ENCODE results near the gene ARHGEF17. TPM values are rescaled to one million over a fixed set of nuclear protein-coding genes. Genes with fewer than 3 reads are reported as not detected.

The ARHGEF17 gene
- total and polyA plus RNA-seq, 2 of the 13 experiments (the other 11 are each of a cell fraction or from before 2014, with no cell fraction given): 10.7 to 28.8 TPM

GRCh38 chr11:73376803-73377629, 68.9 kb downstream of the ARHGEF17 start (continued):
- TF ChIP-seq ZBTB14 (CRISPR knock-in tag; IDR thresholded peaks at IDR 0.05) (no peak), IRF9 (CRISPR knock-in tag; IDR thresholded peaks at IDR 0.05; ENCODE audit: borderline replicate concordance) (no peak), ZNF121 (CRISPR knock-in tag; IDR thresholded peaks at IDR 0.05) (no peak), SRSF4 (IDR thresholded peaks at IDR 0.05; ENCODE audit: low read depth, low read length, poor library complexity, severe bottlenecking) (no peak), NFATC3 (CRISPR knock-in tag; IDR thresholded peaks at IDR 0.05) (no peak), SKI (IDR thresholded peaks at IDR 0.05; ENCODE audit: partially characterized antibody) (no peak), ZNF678 (CRISPR knock-in tag; IDR thresholded peaks at IDR 0.05) (no peak), TRIM24 (CRISPR knock-in tag; IDR thresholded peaks at IDR 0.05) (no peak), MTF2 (CRISPR knock-in tag; IDR thresholded peaks at IDR 0.05; ENCODE audit: borderline replicate concordance) (no peak), ZNF569 (CRISPR knock-in tag; IDR thresholded peaks at IDR 0.05; ENCODE audit: borderline replicate concordance) (no peak), ELF4 (CRISPR knock-in tag; IDR thresholded peaks at IDR 0.05; ENCODE audit: borderline replicate concordance) (no peak), ARID3A (IDR thresholded peaks at IDR 0.05; ENCODE audit: low read depth, low read length) (no peak), PHF8 (CRISPR knock-in tag; IDR thresholded peaks at IDR 0.05) (no peak; the same call in 1 of the 2 replicates), ZNF18 (CRISPR knock-in tag; IDR thresholded peaks at IDR 0.05; ENCODE audit: insufficient replicate concordance) (peak; percentile 48), ZBTB3 (CRISPR knock-in tag; IDR thresholded peaks at IDR 0.05; ENCODE audit: borderline replicate concordance, low read depth) (no peak), ZNF382 (CRISPR knock-in tag; IDR thresholded peaks at IDR 0.05; ENCODE audit: borderline replicate concordance) (no peak), HNF4G (IDR thresholded peaks at IDR 0.05; ENCODE audit: borderline replicate concordance, low read depth, low read length) (no peak), HNF4G (CRISPR knock-in tag; IDR thresholded peaks at IDR 0.05; ENCODE audit: borderline replicate concordance, low read depth) (no peak), ZNF264 (CRISPR knock-in tag; IDR thresholded peaks at IDR 0.05) (no peak), SALL1 (CRISPR knock-in tag; IDR thresholded peaks at IDR 0.05) (no peak; the same call in 1 of the 2 replicates), YEATS2 (CRISPR knock-in tag; IDR thresholded peaks at IDR 0.05; ENCODE audit: borderline replicate concordance) (no peak), ZNF607 (CRISPR knock-in tag; IDR thresholded peaks at IDR 0.05; ENCODE audit: borderline replicate concordance) (no peak), SPEN (CRISPR knock-in tag; IDR thresholded peaks at IDR 0.05; ENCODE audit: low read depth) (no peak), ZNF713 (CRISPR knock-in tag; IDR thresholded peaks at IDR 0.05) (0 out of 2 replicates have a peak, but pooled peaks have one; percentile 32), JUND (CRISPR knock-in tag; IDR thresholded peaks at IDR 0.05) (peak; percentile 18; the same call in 1 of the 2 replicates)

Data from HepG2 (cell line).